Measurements from ENCODE around the gene ERC2. TPM values are rescaled to one million over a fixed set of nuclear protein-coding genes. Genes with fewer than 3 reads are reported as not detected.

ERC2 gene
- total RNA-seq, 2 donors from 2014 or later = 0.14 TPM; not detected in 1

GRCh38 chr3:56005196-56005805 is 463.0 kb downstream of the ERC2 start:
- ATAC-seq = no peak
- intact Hi-C loops (cut with DNase I, micrococcal nuclease) = no loop called here

GRCh38 chr3:56003129-56003528 is 465.1 kb downstream of the ERC2 start:
- intact Hi-C loops (cut with DNase I, micrococcal nuclease) = no loop called here
- DNase-seq (no peak), ATAC-seq (no peak)

More at GRCh38 chr3:56005196-56005805, 463.0 kb downstream of the ERC2 start:
- no peak for DNase-seq

GRCh38 chr3:56001991-56002390 is 466.3 kb downstream of the ERC2 start:
- no peak for ATAC-seq
- intact Hi-C loops (cut with DNase I, micrococcal nuclease) = no loop called here
- no peak for DNase-seq

- no peak for DNase-seq
- intact Hi-C loops (cut with DNase I, micrococcal nuclease) = no loop called here
- ATAC-seq = no peak
Observed at GRCh38 chr3:56001537-56001936, 466.7 kb downstream of the ERC2 start.

- DNase-seq = no peak
- intact Hi-C loops (cut with DNase I, micrococcal nuclease) = no loop called here
- ATAC-seq = no peak
Observed at GRCh38 chr3:55989366-55989765, 478.9 kb downstream of the ERC2 start.

GRCh38 chr3:55988905-55989304 is 479.4 kb downstream of the ERC2 start:
- intact Hi-C loops (cut with DNase I, micrococcal nuclease) = no loop called here
- no peak for ATAC-seq
- no peak for DNase-seq

GRCh38 chr3:55984626-55985025 is 483.6 kb downstream of the ERC2 start:
- intact Hi-C loops (cut with DNase I, micrococcal nuclease) = no loop called here
- ATAC-seq = no peak
- DNase-seq = no peak

GRCh38 chr3:55978953-55979352 is 489.3 kb downstream of the ERC2 start:
- intact Hi-C loops (cut with DNase I, micrococcal nuclease) = no loop called here
- DNase-seq (no peak), ATAC-seq (no peak)

GRCh38 chr3:55974421-55975165 is 493.7 kb downstream of the ERC2 start:
- intact Hi-C loops (cut with DNase I, micrococcal nuclease) = no loop called here
- no peak for ATAC-seq
- DNase-seq = no peak

- no peak for DNase-seq
- intact Hi-C loops (cut with DNase I, micrococcal nuclease) = no loop called here
- ATAC-seq = no peak
Observed at GRCh38 chr3:55969634-55970033, 498.6 kb downstream of the ERC2 start.

GRCh38 chr3:55968331-55968730 is 499.9 kb downstream of the ERC2 start:
- no peak for ATAC-seq
- no peak for DNase-seq

GRCh38 chr3:55966566-55966965 is 501.7 kb downstream of the ERC2 start:
- ATAC-seq (no peak), DNase-seq (no peak)
- intact Hi-C loops (cut with DNase I, micrococcal nuclease) = no loop called here

More at GRCh38 chr3:55968331-55968730, 499.9 kb downstream of the ERC2 start:
- intact Hi-C loops (cut with DNase I, micrococcal nuclease) = no loop called here

GRCh38 chr3:55965776-55966175 is 502.5 kb downstream of the ERC2 start:
- ATAC-seq (no peak), DNase-seq (no peak)
- intact Hi-C loops (cut with DNase I, micrococcal nuclease) = no loop called here

GRCh38 chr3:55964491-55964985 is 503.7 kb downstream of the ERC2 start:
- ATAC-seq (no peak), DNase-seq (no peak)
- intact Hi-C loops (cut with DNase I, micrococcal nuclease) = no loop called here

GRCh38 chr3:55963601-55964000 is 504.7 kb downstream of the ERC2 start:
- intact Hi-C loops (cut with DNase I, micrococcal nuclease) = no loop called here
- DNase-seq (no peak), ATAC-seq (no peak)

- intact Hi-C loops (cut with DNase I, micrococcal nuclease) = no loop called here
- DNase-seq (no peak), ATAC-seq (no peak)
Observed at GRCh38 chr3:55959471-55960080, 508.7 kb downstream of the ERC2 start.

- no peak for DNase-seq
- no peak for ATAC-seq
Observed at GRCh38 chr3:55958605-55959004, 509.7 kb downstream of the ERC2 start.

GRCh38 chr3:55955891-55956477 is 512.3 kb downstream of the ERC2 start:
- intact Hi-C loops (cut with DNase I, micrococcal nuclease) = no loop called here
- no peak for DNase-seq
- no peak for ATAC-seq

More at GRCh38 chr3:55958605-55959004, 509.7 kb downstream of the ERC2 start:
- intact Hi-C loops (cut with DNase I, micrococcal nuclease) = no loop called here

GRCh38 chr3:55951388-55951787 is 516.9 kb downstream of the ERC2 start:
- DNase-seq (no peak), ATAC-seq (no peak)
- intact Hi-C loops (cut with DNase I, micrococcal nuclease) = no loop called here

- ATAC-seq (no peak), DNase-seq (no peak)
- intact Hi-C loops (cut with DNase I, micrococcal nuclease) = no loop called here
Observed at GRCh38 chr3:55947406-55947805, 520.9 kb downstream of the ERC2 start.
